DND-41 (cell line): ENCODE data around the gene LGR4.
"Not testable (repeated sequence)": the region's sequence is repeated elsewhere in the genome, so short reads cannot be mapped to it uniquely, and the experiment has no call there.

Source experiments
- ATAC-seq: fragments of 200-7000 bp; cut with Tn5 transposase; 3 replicates; pipeline ENCODE4 v1.9.1; 2021; ENCODE audit warnings: low read depth; ENCODE audit not compliant: insufficient read depth
- DNase-seq: peaks from one replicate; pipeline ENCODE4 v3.0.0-alpha.2; 2020
- H2AFZ ChIP-seq: 2 replicates; pipeline ENCODE4 v1.6.0; 2012; ENCODE audit warnings: low read depth, low read length
- H3K27ac ChIP-seq: 2 replicates; pipeline ENCODE4 v1.5.1; 2012; ENCODE audit warnings: low read length, inconsistent platforms
- H3K27me3 ChIP-seq: fragments of 200-600 bp; sonication (generic); 2 replicates; pipeline ENCODE4 v1.6.0; 2012; ENCODE audit warnings: low read length, mild to moderate bottlenecking, inconsistent platforms; ENCODE audit not compliant: insufficient read depth, poor library complexity
- H3K36me3 ChIP-seq: 2 replicates; pipeline ENCODE4 v1.5.1; 2012; ENCODE audit warnings: low read length, inconsistent platforms; ENCODE audit not compliant: insufficient read depth
- H3K4me1 ChIP-seq: 2 replicates; pipeline ENCODE4 v1.5.1; 2012; ENCODE audit warnings: mild to moderate bottlenecking, low read length; ENCODE audit not compliant: insufficient read depth
- H3K4me2 ChIP-seq: 2 replicates; pipeline ENCODE4 v1.6.0; 2012; ENCODE audit warnings: mild to moderate bottlenecking, moderate library complexity, low read length, inconsistent platforms; ENCODE audit not compliant: insufficient read depth
- H3K4me3 ChIP-seq, 2 experiments: fragments of 200-600 bp in 1 of 2; shearing (Covaris generic) in 1 of 2; 2 replicates each; pipeline ENCODE4 v1.5.1; 2012 to 2016; ENCODE audit warnings: inconsistent platforms in 2 of 2, low read length in 2 of 2, mild to moderate bottlenecking in 2 of 2, low read depth in 1 of 2, moderate library complexity in 1 of 2
- H3K79me2 ChIP-seq: 2 replicates; pipeline ENCODE4 v1.6.0; 2012; ENCODE audit warnings: low read length, inconsistent platforms; ENCODE audit not compliant: insufficient read depth
- H3K9ac ChIP-seq: 2 replicates; pipeline ENCODE4 v1.6.0; 2012; ENCODE audit warnings: low read depth, mild to moderate bottlenecking, inconsistent platforms, low read length, moderate library complexity
- H3K9me3 ChIP-seq: 2 replicates; pipeline ENCODE4 v1.5.1; 2012; ENCODE audit warnings: low read length, moderate library complexity, mild to moderate bottlenecking, inconsistent platforms; ENCODE audit not compliant: insufficient read depth, severe bottlenecking
- H4K20me1 ChIP-seq: 2 replicates; pipeline ENCODE4 v1.6.0; 2012; ENCODE audit warnings: low read length; ENCODE audit not compliant: insufficient read depth
- CTCF ChIP-seq: IDR thresholded peaks from 2 replicates; pipeline ENCODE4 v1.5.1; 2012; ENCODE audit warnings: borderline replicate concordance, low read length, moderate library complexity, mild to moderate bottlenecking; ENCODE audit not compliant: poor library complexity, severe bottlenecking; ENCODE audit errors: extremely low read depth
- EZH2 ChIP-seq: IDR thresholded peaks from 3 replicates; pipeline ENCODE4 v1.6.1; 2012; ENCODE audit warnings: borderline replicate concordance, low read depth, mild to moderate bottlenecking, moderate library complexity, low read length, inconsistent platforms; ENCODE audit not compliant: severe bottlenecking

Gene LGR4

GRCh38 chr11:27348340-27348873 lies 124.2 kb downstream of the LGR4 start:
- Histone ChIP-seq H3K9me3 (no peaks in the 10 kb centered on the region), H4K20me1 (no peaks in the 10 kb centered on the region), H3K27me3 (no peaks in the 10 kb centered on the region), H3K27ac (no peak overlapping the region), H3K4me2 (no peak overlapping the region), H3K9ac (no peak overlapping the region), H3K4me3 (no peak overlapping the region), H3K4me1 (no peaks in the 10 kb centered on the region), H3K36me3 (peaks cover 35% of the 10 kb centered on the region), H3K79me2 (peaks cover 3% of the 10 kb centered on the region; the same call in 1 of the 2 replicates), H2AFZ (no peak overlapping the region)
- ATAC-seq (no peak), DNase-seq (no peak)
- TF ChIP-seq EZH2 = no peak
- no peak for TF ChIP-seq CTCF

GRCh38 chr11:27347359-27348339 lies 124.9 kb downstream of the LGR4 start:
- H2AFZ ChIP-seq = no peak overlapping the region
- no peaks in the 10 kb centered on the region for H3K27me3 ChIP-seq
- no peaks in the 10 kb centered on the region for H3K4me1 ChIP-seq
- H3K79me2 ChIP-seq = peaks cover under 1% of the 10 kb centered on the region; the same call in 1 of the 2 replicates
- H3K36me3 ChIP-seq = peaks cover 34% of the 10 kb centered on the region
- no peak overlapping the region for H3K9ac ChIP-seq
- TF ChIP-seq EZH2 (no peak), CTCF (no peak)
- H4K20me1 ChIP-seq = no peaks in the 10 kb centered on the region
- H3K9me3 ChIP-seq = no peaks in the 10 kb centered on the region
- no peak overlapping the region for H3K4me2 ChIP-seq
- no peak overlapping the region for H3K27ac ChIP-seq
- no peak for ATAC-seq
- H3K4me3 ChIP-seq = no peak overlapping the region
- no peak for DNase-seq

GRCh38 chr11:27339941-27340340 lies 132.6 kb downstream of the LGR4 start:
- no peak for TF ChIP-seq CTCF
- no peak for TF ChIP-seq EZH2
- no peak overlapping the region for H3K4me3 ChIP-seq
- H3K36me3 ChIP-seq = peaks cover 32% of the 10 kb centered on the region
- ATAC-seq = no peak
- H3K4me2 ChIP-seq = no peak overlapping the region
- no peak overlapping the region for H3K27ac ChIP-seq
- H3K4me1 ChIP-seq = no peaks in the 10 kb centered on the region
- no peak overlapping the region for H2AFZ ChIP-seq
- no peaks in the 10 kb centered on the region for H3K27me3 ChIP-seq
- no peak overlapping the region for H3K9ac ChIP-seq
- H3K79me2 ChIP-seq = no peaks in the 10 kb centered on the region
- H4K20me1 ChIP-seq = no peaks in the 10 kb centered on the region
- no peaks in the 10 kb centered on the region for H3K9me3 ChIP-seq
- no peak for DNase-seq

DNA sequence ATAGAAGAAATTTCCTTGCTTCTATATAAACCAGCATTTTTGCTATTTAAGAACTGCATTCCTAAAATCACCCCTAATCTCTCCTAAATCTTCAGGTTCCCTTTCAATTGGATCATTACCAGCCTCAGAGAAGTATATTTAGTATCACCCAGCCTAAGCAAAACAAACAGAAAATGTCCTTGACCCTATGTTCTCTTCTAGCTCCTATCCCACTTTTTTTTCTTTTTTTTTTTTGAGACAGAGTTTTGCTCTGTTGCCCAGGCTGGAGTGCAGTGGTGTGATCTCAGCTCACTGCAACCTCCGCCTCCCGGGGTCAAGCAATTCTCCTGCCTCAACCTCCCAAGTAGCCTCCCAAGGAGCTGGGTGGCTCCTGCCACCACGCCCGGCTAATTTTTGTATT lies 137.8 kb downstream of the LGR4 start:
- not testable (repeated sequence) for H3K9me3 ChIP-seq, H3K9ac ChIP-seq, H3K4me3 ChIP-seq, H3K79me2 ChIP-seq, ATAC-seq, H2AFZ ChIP-seq, H3K27me3 ChIP-seq, H3K4me2 ChIP-seq, H3K4me1 ChIP-seq, DNase-seq, H4K20me1 ChIP-seq, H3K27ac ChIP-seq
- peaks cover 25% of the 10 kb centered on the region for H3K36me3 ChIP-seq
